ENCODE results near the gene PPP6R1.

DNA sequence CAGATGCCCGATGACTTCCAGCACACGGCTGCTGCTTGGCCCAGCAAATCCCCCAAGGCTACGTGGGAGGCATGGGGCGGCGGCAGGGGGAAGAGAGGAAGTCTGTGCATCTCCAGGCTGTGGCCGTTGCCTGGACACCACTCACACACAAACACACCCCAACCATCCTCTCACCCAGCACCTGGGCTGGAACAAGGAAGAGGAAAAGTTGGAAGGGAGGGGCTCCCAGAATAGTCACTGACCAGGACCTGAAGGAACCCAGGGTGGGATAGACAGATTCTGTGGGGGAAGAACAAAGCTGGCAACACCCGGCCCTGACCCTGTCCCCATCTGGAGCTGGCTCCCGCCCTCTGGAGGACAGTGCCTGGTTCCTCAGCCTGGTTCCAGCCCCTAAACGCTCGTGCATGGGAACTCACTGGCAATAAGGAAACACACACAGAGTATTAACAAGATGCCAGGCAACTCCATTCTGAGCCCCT lies 11.2 kb downstream of the PPP6R1 start:
- TF ChIP-seq EZH2 (IDR thresholded peaks at IDR 0.05; ENCODE audit: low read length, missing control alignments) = no peak
- TF ChIP-seq, protein P1, sequence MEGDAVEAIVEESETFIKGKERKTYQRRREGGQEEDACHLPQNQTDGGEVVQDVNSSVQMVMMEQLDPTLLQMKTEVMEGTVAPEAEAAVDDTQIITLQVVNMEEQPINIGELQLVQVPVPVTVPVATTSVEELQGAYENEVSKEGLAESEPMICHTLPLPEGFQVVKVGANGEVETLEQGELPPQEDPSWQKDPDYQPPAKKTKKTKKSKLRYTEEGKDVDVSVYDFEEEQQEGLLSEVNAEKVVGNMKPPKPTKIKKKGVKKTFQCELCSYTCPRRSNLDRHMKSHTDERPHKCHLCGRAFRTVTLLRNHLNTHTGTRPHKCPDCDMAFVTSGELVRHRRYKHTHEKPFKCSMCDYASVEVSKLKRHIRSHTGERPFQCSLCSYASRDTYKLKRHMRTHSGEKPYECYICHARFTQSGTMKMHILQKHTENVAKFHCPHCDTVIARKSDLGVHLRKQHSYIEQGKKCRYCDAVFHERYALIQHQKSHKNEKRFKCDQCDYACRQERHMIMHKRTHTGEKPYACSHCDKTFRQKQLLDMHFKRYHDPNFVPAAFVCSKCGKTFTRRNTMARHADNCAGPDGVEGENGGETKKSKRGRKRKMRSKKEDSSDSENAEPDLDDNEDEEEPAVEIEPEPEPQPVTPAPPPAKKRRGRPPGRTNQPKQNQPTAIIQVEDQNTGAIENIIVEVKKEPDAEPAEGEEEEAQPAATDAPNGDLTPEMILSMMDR (conservative IDR thresholded peaks at IDR 0.05 in 1 of 2, IDR thresholded peaks at IDR 0.05 in 1 of 2; ENCODE audit: low read depth in 1 of 2, low read length in 2 of 2) = no peak

Data from fibroblast of lung (primary cell).